GM18499 (cell line): ENCODE measurements around the gene DPM3.
A peak's percentile ranks its signal among the peaks of the same experiment; 100 is the strongest.
"Not testable (repeated sequence)": the region's sequence is repeated elsewhere in the genome, so short reads cannot be mapped to it uniquely, and the experiment has no call there.

Experiments
- ATAC-seq: cut with Tn5 transposase; IDR thresholded peaks from one replicate; pipeline ENCODE4 v1.9.1; 2021; ENCODE audit warnings: moderate number of reproducible peaks; ENCODE audit not compliant: insufficient read depth, unreplicated experiment

DPM3 gene

DNA sequence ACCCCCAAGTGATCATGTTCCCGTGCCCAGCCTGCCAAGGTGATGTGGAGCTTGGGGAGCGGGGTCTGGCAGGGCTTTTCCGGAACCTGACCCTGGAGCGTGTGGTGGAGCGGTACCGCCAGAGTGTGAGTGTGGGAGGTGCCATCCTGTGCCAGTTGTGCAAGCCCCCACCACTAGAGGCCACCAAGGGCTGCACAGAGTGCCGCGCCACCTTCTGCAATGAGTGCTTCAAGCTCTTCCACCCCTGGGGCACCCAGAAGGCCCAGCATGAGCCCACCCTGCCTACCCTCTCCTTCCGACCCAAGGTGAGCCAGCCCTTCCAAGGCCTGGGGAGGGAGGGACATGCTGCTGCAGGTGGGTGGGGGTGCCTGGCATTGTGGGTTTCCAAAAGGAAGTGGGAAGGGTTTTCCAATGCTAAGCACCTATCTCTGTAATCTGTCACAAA, 35.6 kb upstream of the DPM3 start:
- ATAC-seq, result no peak

DNA sequence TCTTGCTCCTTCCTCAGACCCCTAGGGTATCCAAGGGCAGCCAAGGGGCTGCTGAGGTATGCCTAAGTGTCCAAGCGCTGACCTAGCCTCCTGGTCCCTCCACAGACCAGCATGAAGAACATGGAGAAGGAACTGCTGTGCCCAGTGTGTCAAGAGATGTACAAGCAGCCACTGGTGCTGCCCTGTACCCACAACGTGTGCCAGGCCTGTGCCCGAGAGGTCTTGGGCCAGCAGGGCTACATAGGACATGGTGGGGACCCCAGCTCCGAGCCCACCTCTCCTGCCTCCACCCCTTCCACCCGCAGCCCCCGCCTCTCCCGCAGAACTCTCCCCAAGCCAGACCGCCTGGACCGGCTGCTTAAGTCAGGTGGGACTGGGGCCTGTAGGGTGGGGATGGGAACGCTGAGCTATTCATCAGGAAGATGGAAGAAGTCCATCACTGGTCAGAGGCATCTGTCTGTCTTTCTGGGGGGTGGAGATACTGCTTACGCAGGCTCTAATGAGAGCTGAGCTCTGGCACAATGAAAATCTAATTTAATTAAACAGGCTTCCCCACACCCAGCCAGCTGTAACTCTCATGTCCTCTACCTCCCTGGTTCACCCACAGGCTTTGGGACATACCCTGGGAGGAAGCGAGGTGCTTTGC, 35.1 kb upstream of the DPM3 start:
- ATAC-seq, result no peak

DNA sequence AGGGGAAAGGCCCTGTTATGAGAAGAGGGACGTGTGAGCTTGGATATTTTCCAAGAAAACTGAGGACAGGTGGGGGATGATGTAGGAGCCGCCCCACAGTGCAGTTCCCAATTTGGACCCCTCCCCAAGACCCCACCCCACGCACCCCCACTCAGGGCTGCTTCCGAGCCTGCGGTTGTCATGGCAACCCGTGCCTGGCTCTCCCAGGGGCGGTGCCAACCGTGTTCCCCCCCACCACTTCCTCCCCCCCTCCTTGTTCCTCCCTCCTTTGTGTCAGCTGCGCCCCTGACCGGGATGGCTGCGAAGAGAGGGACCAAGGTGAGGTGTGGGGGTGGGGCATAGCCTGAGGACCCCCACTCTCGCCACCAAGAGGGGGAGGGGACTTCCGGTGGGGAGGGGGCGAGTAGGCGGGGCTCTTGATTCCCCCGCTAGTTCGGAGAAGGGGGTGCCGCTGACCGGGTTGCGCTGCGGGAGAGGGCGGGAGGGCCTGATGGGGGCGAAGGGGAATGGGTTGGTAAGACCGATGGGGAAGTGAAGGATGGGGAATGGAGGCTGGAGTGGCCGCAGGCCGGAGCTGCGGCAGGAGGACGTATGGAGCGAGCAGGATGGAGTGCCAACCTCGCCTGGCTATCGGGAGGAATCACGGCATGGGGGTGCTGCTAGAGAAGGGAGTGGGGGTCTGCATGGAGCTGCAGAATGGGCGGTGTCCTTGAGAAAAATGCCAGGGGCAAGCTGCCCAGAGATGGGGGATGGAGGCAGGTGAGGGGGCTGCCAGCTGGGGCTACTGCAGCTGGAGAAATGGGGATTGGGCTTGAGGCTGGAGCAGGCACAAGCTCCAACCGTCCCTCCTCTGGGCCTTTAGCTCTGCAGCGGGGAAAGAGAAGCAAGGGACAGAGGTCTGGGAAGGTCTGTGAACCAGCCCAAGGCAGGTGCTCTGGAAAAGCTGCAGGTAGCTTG, 34.3 kb upstream of the DPM3 start:
- no peak for ATAC-seq

DNA sequence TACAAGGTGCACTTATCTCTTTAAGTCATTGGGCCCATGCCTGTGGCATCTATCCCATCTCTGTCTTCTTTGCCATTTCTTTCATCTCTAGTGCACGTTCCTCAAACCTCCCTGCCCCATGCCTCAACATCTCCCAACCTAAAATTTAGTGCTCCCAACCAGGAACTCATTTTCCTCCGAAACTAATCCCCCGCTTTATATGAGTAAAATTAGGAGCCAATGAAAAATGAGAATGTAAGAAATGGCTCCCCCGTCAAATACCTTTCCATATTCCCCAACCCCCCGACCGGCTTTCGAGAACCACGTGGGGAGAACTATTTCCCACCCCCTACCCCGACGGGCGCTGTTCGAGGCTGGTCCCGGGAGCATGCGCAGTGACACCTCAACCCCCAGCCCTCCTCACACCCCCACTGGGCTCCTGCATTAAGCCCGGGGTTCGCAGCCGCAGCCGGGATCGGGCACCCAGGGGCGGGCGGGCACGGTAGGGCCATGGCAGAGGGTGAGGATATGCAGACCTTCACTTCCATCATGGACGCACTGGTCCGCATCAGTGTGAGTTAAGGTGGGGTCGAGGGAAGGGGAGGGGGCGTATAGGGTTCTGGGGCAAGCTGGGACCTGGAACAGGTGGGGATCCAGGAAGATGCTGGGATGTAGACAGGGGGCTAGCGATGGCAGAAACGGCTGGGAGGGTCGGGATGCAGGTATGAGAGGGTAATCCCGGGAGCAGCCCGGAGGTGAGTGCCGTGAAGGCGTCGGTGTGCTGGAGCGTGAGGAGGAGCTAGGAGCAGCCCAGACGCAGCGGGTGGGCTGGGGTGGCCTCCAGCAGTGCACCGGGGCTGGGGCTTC, 33.4 kb upstream of the DPM3 start, which contains the start of gene TRIM46:
Gene TRIM46, plus strand, starts transcription at position 372 of the 846 bp plus-strand sequence. Its CDS starts 118 bp downstream, at position 490.
- ATAC-seq, result no peak

DNA sequence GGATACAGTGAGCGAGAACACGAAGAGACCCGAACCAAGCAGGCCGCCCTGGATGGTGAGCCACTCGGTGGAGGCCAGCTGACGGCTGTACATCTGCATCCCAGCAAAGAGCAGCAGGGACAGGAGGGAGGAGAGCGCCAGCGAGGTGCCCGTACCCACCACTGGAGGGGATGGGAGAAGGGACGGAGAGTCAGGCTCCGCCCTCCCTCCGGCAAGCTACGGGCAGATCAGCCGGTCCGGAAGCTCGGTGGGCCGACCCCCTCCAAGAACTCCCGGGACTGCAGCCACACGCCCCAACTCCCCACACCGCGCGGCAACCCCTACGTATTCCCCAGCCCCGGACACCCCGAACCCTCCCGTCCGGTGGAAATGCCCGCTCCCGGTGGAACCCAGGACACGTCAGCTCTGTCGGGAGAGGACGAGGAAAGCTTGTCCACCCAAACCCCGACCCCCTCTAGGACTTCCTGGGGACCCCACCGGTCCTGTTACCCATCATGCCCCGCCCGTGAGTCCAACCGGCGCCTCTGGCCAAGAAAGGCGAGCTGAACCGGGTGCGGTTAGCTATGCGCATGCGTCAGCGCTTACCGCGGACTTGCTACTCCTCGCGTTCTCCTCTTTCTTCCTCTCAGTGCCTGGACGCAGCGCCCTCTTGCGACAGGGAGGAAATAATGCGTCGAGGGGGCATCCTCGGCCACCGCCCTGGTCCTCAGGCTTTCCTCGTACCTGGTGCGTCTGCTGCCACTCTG, 32.6 kb upstream of the DPM3 start, which contains the start of gene KRTCAP2:
Gene KRTCAP2, minus strand, starts transcription at position 573 of the 746 bp plus-strand sequence. Its CDS starts 80 bp downstream, at position 493.
- ATAC-seq, result peak; percentile 54

DNA sequence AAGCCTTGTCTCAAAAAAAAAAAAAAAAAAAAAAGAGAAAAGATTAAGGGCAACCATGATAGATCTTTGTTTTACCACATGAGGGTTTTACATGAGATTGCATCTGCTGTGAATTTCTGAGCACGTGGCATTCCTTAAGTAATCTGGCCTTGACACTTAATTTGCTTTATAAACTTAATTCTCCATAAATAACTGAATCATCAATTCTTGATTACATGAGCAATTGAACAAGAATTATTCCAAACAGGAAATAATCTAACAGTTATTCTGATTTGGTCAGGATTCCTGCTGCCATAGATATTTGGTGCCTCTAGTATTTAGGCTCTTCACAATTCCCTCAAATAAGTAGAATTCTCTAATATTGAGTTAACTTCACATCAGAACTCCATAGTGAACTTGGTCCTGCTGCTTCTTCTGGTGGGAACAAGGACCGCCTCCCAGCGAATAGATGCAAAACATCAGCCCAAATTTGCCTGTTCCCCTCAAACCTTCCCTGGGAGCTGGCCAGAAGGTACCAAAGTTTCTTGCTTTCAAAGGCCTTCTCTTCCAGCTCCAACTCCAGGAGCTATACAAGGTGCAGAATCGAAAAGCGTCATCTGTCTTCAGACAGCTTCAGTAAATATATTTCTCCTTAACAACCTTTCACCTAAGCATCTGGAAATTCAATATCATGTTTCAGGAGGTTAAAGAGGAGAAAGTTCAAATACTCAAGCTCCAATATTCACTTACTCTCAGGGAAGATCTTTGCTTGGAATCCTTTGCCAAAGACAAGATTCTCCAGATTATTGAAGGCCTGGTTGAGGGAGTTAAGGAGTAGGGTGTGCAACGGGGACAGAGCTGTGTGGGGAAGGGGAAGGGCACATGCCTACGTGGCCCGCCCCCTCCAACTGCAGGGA, 31.8 kb upstream of the DPM3 start:
- ATAC-seq, result no peak

- no peak for ATAC-seq
These were observed 30.5 kb upstream of the DPM3 start for GRCh38 chr1:155170806-155171205.

- no peak for ATAC-seq
These were observed 29.9 kb upstream of the DPM3 start for GRCh38 chr1:155170101-155170785.

GRCh38 chr1:155169541-155169940, 29.2 kb upstream of the DPM3 start:
- ATAC-seq, result no peak

- no peak for ATAC-seq
These were observed 28.3 kb upstream of the DPM3 start for GRCh38 chr1:155168456-155169210.

- ATAC-seq, result not testable (repeated sequence)
These were observed 27.7 kb upstream of the DPM3 start for GRCh38 chr1:155168105-155168445.

DNA sequence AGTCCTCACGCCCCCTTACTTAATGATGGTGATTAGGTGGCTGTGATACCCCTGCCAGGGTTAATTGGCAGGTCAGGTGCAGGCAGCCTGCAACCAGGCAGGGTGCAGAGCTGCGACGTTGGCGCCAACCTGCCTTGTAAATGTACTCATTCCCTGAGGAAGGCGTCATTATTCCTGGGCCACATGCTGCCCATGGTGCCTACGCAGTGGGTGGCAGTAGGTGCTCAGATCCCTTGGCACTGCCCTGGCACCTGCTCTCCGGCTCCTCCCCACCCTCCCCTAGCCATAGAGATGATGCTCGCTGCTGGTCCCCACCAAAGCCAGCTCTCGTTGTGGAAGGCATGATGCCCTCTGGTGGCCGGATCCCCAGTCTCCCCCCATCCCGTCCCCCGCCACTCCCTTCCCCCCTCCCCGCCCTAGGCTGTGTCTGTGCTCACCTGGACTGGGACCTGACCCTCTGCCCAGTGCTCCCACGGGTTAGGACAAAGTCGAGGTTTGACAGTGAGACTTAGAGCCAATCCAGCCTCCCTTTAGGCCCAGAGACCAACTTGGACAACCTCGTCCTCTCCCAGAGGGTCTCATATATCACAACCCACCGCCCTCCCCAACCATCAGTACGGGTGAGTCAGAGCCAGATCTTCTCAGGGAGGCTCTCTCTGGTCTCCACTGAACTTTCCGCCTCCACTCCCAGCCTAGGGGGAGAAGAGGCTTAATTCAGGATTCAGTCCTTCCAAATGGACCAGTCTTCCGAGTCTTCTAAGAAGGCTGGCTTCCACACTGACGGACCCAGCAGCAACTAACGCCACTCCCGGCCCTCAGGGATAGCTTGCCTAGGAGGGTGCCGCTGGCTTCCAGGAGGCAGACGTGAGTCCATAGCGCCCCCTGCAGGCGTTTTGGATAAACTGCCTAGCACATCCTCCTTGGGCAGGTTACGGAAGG, 27.1 kb upstream of the DPM3 start:
- ATAC-seq, result no peak

- no peak for ATAC-seq
These were observed 26.3 kb upstream of the DPM3 start for GRCh38 chr1:155166471-155167165.

GRCh38 chr1:155166051-155166470, 25.7 kb upstream of the DPM3 start:
- no peak for ATAC-seq

DNA sequence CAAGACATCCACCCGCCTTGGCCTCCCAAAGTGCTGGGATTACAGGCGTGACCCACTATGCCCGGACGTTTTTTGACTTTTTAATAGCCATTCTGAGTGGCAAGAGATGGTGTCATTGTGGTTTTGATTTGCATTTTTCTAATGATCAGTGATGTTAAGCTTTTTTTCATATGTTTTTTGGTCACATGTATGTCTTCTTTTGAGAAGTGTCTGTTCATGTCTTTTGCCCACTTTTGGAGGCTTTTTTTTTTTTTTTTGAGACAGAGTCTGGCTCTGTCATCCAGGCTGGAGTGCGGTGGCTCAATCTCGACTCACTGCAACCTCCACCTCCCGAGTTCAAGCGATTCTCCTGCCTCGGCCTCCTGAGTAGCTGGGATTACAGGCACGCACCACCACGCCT, 24.3 kb upstream of the DPM3 start:
- ATAC-seq, result not testable (repeated sequence)

DNA sequence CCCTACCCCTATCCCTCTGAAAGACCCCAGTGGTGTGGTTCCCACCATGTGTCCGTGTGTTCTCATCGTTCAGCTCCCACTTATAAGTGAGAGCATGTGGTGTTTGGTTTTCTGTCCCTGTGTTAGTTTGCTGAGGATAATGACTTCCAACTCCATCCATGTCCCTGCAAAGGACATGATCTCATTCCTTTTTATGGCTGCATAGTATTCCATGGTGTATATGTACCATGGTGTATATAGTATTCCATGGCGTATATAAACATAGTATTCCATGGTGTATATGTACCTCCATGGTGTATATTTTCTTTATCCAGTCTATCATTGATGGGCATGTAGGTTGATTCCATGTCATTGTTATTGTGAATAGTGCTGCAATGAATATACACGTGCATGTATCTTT, 23.5 kb upstream of the DPM3 start:
- ATAC-seq, result not testable (repeated sequence)
